HFF-Myc (cell line): ENCODE data around the gene PHLDB3.

ENCODE experiments used
- DNase-seq: peaks from one replicate; pipeline ENCODE4 v3.0.0-alpha.2; 2011; ENCODE audit warnings: low read depth; ENCODE audit errors: extremely low read depth
- H3K4me3 ChIP-seq: replicated peaks from 2 replicates; pipeline ENCODE4 v1.5.1; 2011; ENCODE audit warnings: low read depth, mild to moderate bottlenecking, control low read depth, low read length
- CTCF ChIP-seq: IDR thresholded peaks from 2 replicates; pipeline ENCODE4 v1.5.1; 2012; ENCODE audit warnings: mild to moderate bottlenecking, low read depth, low read length, control low read depth; ENCODE audit errors: missing control alignments

Gene PHLDB3

DNA sequence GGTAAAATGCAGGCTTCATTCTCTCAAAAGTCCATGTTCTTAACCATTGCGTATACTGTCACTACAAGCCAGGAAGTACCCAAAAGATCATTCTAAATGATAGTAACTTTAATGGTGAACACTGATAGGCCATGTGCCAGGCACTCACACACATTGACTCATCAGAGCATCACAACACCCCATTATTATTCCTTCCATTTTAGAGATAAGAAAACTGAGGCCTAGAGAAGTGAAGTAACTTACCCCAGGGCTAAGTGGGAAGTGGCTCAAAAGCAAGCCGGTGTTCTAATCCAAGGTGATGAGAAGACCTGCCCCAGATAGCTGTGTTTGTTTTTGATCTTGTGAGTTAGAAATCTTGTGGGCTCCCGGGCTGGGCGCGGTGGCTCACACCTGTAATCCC is 1.4 kb upstream of the PHLDB3 start:
- no peak for TF ChIP-seq CTCF
- no peak overlapping the region for H3K4me3 ChIP-seq

GRCh38 chr19:43505186-43505456 is 575 bp upstream of the PHLDB3 start:
- H3K4me3 ChIP-seq, result no peak overlapping the region
- no peak for DNase-seq
- no peak for TF ChIP-seq CTCF

More for the DNA sequence above, 1.4 kb upstream of the PHLDB3 start:
- no peak for DNase-seq

DNA sequence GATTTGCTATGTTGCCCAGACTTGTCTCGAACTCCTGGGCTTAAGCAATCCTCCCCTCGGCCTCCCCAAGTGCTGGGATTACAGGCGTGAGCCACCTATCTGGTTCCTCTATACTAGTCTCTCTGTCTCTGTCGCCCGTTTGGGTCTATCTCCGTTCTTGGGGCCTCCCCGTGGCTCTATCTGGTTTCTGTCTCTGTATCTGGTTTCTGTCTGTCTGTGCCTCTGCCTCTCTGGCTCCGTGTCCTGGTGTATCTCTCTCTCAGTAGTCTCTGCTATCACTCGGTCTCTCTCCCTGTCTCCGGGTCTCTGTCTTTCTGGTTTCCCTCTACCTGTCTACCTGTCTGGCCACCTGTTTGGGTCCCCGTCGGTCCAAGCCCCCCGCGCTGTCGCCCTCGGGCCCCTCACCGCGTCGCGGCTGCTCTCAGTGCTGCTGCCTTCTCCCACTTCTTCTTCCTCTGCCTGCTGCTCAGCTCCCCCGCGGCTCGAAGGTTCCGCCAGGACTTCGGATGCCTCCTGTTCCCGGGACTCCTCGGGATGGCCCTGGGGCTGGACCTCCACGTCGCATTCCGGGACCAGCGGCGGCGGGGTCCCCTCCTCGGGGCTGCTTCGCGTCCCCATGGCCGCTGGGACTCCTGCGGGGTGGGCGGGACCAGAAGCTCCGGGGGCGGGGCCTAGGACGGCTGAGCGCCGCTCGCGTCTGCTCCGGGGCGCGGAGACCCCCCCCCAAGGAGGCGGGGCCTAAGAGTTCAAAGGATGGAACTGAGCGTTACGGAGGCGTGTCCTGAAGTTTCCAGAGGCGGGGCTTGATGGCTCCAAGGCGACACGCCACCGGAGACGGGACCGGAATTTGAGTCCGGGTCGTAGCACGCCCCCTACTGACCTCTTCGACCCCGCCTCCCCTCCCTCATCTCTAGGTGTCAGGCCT is 783 bp downstream of the PHLDB3 start:
- H3K4me3 ChIP-seq, result peak overlapping the region; percentile 78
- TF ChIP-seq CTCF, result no peak
- DNase-seq, result peak; percentile 67

DNA sequence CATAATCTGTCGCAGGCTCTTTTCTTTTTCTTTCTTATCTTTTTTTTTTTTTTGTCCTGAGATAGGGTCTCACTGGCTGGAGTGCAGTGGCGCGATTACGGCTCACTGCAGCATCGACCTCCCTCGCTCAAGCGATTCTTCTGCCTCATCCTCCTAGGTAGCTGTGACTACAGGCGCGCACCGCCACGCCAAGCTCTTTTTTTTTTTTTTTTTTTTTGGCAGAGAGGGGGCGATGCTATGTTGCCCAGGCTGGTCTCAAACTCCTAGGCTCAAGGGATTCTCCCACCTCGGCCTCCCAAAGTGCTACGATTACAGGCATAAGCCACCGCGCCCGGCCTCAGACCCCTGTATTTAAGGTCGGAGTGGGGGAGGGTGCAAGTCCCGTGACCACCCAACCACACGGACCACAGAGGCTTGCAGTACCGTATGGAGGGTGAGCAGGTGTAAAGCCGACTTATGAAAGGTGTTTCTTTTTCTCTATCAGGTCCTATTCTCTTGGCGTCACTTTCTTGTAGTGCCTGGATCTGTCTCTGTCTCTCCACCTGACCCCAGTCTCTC is 2.0 kb downstream of the PHLDB3 start:
- no peak for DNase-seq
- 0 out of 2 replicates have a peak overlapping the region, but pooled peaks have one; percentile 5 for H3K4me3 ChIP-seq
- TF ChIP-seq CTCF, result no peak

DNA sequence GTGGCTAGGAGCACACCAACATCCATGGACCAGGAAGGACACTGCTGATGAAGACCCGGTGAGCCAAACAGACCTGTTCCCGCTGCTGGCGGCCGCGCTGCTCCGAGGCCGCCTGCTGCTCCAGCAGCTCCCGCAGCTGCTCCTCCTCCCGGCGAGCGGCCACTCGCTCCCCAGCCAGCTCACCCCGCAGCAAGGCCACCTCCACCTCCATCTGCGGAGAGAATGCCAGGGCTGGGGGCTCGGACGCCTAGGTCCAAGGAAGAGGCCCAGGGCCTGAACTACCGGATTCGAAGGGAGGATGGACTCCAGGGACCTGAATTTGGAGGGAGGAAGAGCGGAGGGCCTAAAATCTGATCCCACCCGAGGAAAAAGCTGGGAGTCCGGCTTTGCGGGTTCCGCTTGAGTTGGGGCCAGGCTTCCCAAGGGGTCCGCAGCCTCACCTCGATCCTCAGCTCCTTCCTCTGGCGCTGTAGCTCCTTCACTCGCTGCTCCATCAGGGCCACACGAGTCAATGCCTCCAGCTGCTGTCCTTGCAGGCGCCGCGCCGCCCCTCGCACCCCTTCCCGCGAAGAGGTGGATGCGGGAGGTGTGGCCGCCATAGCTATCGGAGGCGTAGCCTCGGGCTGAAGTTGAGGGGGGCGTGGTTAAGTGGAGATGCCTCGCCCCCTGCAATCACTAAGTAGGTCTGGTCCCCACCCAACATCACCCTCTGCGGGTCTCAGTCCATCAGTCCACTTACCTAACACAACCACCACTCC is 2.7 kb downstream of the PHLDB3 start:
- TF ChIP-seq CTCF, result no peak

DNA sequence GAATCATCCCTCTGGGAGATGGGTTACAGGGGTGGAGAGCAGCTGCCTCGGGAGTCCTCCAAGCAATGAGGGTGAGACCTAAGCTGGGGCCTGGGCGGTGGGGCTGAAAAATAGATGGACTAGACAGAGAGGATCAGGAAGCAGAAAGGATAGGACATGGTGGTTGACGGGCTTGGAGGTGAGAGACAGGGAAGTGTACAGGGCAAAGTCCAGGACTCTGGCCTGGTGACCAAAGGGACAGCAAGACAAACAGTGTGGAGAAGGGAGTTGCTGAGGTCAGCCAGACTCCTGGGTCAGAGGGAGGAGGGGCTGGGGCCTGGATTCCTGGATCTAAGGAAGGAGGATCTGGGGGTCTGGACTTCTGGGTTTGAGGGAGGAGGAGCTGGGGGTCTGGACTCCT is 5.5 kb downstream of the PHLDB3 start:
- DNase-seq, result no peak
- H3K4me3 ChIP-seq, result no peak overlapping the region
- no peak for TF ChIP-seq CTCF

More for the DNA sequence above, 2.7 kb downstream of the PHLDB3 start:
- no peak overlapping the region for H3K4me3 ChIP-seq
- DNase-seq, result no peak
